HEK293 (cell line): ENCODE results near the gene KIF18B.
A peak's percentile ranks its signal among the peaks of the same experiment; 100 is the strongest.

ENCODE experiments used
- CTCF ChIA-PET: fragments of 350-600 bp; formaldehyde crosslinking; extraction: SDS; loops from one replicate; lab custom pipeline; 2021; ENCODE audit warnings: antibody characterized with exemption; lab: Yijun Ruan, JAX
- POLR2A ChIA-PET: fragments of 300-600 bp; formaldehyde crosslinking; extraction: SDS; loops from one replicate; lab custom pipeline; 2020; ENCODE audit warnings: antibody characterized with exemption, inconsistent platforms; lab: Yijun Ruan, JAX
- H3K27ac ChIP-seq: fragments of 200-500 bp; sonication (Bioruptor generic); 2 replicates; pipeline ENCODE4 v1.5.1; 2014; ENCODE audit warnings: low read depth, low read length, control low read depth, inconsistent platforms; ENCODE audit errors: extremely low read depth
- H3K36me3 ChIP-seq, 2 experiments: fragments of 200-500 bp in 1 of 2; sonication (Bioruptor generic) in 1 of 2; 1 replicate in 1 of 2; 2 replicates in 1 of 2; pipeline ENCODE4 v1.5.1; 2014 to 2017; ENCODE audit warnings: inconsistent platforms in 2 of 2, low read length in 2 of 2; ENCODE audit not compliant: control insufficient read depth in 2 of 2, insufficient read depth in 1 of 2
- H3K4me1 ChIP-seq: fragments of 200-500 bp; sonication (Bioruptor generic); 2 replicates; pipeline ENCODE4 v1.5.1; 2014; ENCODE audit warnings: mild to moderate bottlenecking, low read length, inconsistent platforms; ENCODE audit not compliant: control insufficient read depth, insufficient read depth
- H3K4me3 ChIP-seq: 2 replicates; pipeline ENCODE4 v1.5.1; 2011; ENCODE audit warnings: low read depth, mild to moderate bottlenecking, control low read depth, low read length, moderate library complexity
- H3K9me3 ChIP-seq: fragments of 200-500 bp; sonication (Bioruptor generic); 2 replicates; pipeline ENCODE4 v1.5.1; 2014; ENCODE audit warnings: low read depth, low read length, inconsistent platforms; ENCODE audit not compliant: control insufficient read depth, insufficient read depth
- EGR2 ChIP-seq: fragments of 450-650 bp; formaldehyde crosslinking; IDR thresholded peaks from 2 replicates; pipeline ENCODE4 v1.5.1; 2016; ENCODE audit warnings: low read depth, missing biosample characterization, missing genetic modification characterization
- GLIS1 ChIP-seq: fragments of 450-650 bp; formaldehyde crosslinking; IDR thresholded peaks from 2 replicates; pipeline ENCODE4 v1.5.1; 2016; ENCODE audit warnings: missing biosample characterization, missing genetic modification characterization
- HIC1 ChIP-seq: fragments of 450-650 bp; formaldehyde crosslinking; IDR thresholded peaks from 2 replicates; pipeline ENCODE4 v1.5.1; 2016; ENCODE audit warnings: missing biosample characterization, missing genetic modification characterization
- HOXD13 ChIP-seq: sonication (generic); formaldehyde crosslinking; IDR thresholded peaks from 2 replicates; pipeline ENCODE4 v1.8.0; 2022; ENCODE audit warnings: missing genetic modification reagents, borderline replicate concordance
- KLF9 ChIP-seq: fragments of 450-650 bp; formaldehyde crosslinking; IDR thresholded peaks from 2 replicates; pipeline ENCODE4 v1.5.1; 2016; ENCODE audit warnings: missing biosample characterization, missing genetic modification characterization, low read depth
- MEIS1 ChIP-seq: sonication (generic); formaldehyde crosslinking; IDR thresholded peaks from 2 replicates; pipeline ENCODE4 v1.8.1; 2022; ENCODE audit warnings: missing genetic modification reagents, mild to moderate bottlenecking, borderline replicate concordance
- MZF1 ChIP-seq: fragments of 450-650 bp; formaldehyde crosslinking; IDR thresholded peaks from 2 replicates; pipeline ENCODE4 v1.5.1; 2017; ENCODE audit warnings: missing biosample characterization, missing genetic modification characterization, borderline replicate concordance
- OSR2 ChIP-seq: fragments of 450-650 bp; formaldehyde crosslinking; IDR thresholded peaks from 2 replicates; pipeline ENCODE4 v1.5.1; 2016; ENCODE audit warnings: missing biosample characterization, missing genetic modification characterization
- PATZ1 ChIP-seq: fragments of 450-650 bp; formaldehyde crosslinking; IDR thresholded peaks from 2 replicates; pipeline ENCODE4 v1.5.1; 2016; ENCODE audit warnings: missing biosample characterization, missing genetic modification characterization
- PRDM1 ChIP-seq: fragments of 450-650 bp; formaldehyde crosslinking; IDR thresholded peaks from 2 replicates; pipeline ENCODE4; 2016; ENCODE audit warnings: missing biosample characterization, missing genetic modification characterization
- SCRT2 ChIP-seq: fragments of 450-650 bp; formaldehyde crosslinking; IDR thresholded peaks from 2 replicates; pipeline ENCODE4 v1.5.1; 2016; ENCODE audit warnings: missing biosample characterization, missing genetic modification characterization
- SP7 ChIP-seq: fragments of 450-650 bp; formaldehyde crosslinking; IDR thresholded peaks from 2 replicates; pipeline ENCODE4 v1.5.1; 2016; ENCODE audit warnings: missing biosample characterization, missing genetic modification characterization
- ZBTB1 ChIP-seq: fragments of 450-650 bp; formaldehyde crosslinking; IDR thresholded peaks from 2 replicates; pipeline ENCODE4 v1.5.1; 2016; ENCODE audit warnings: missing biosample characterization, missing genetic modification characterization
- ZIC2 ChIP-seq: fragments of 450-650 bp; formaldehyde crosslinking; IDR thresholded peaks from 2 replicates; pipeline ENCODE4 v1.5.1; 2016; ENCODE audit warnings: missing biosample characterization, missing genetic modification characterization
- ZNF202 ChIP-seq: fragments of 450-650 bp; formaldehyde crosslinking; IDR thresholded peaks from 2 replicates; pipeline ENCODE4 v1.5.1; 2016; ENCODE audit warnings: missing biosample characterization, missing genetic modification characterization, borderline replicate concordance
- ZNF214 ChIP-seq: fragments of 450-650 bp; formaldehyde crosslinking; IDR thresholded peaks from 2 replicates; pipeline ENCODE4 v1.5.1; 2017; ENCODE audit warnings: missing biosample characterization, mild to moderate bottlenecking, missing genetic modification characterization, borderline replicate concordance
- ZNF239 ChIP-seq: fragments of 450-650 bp; formaldehyde crosslinking; IDR thresholded peaks from 2 replicates; pipeline ENCODE4 v1.5.1; 2016; ENCODE audit warnings: missing biosample characterization, missing genetic modification characterization
- ZNF391 ChIP-seq: fragments of 450-650 bp; formaldehyde crosslinking; IDR thresholded peaks from 2 replicates; pipeline ENCODE4 v1.5.1; 2016; ENCODE audit warnings: low read depth, missing biosample characterization, missing genetic modification characterization, borderline replicate concordance
- ZNF473 ChIP-seq: fragments of 450-650 bp; formaldehyde crosslinking; IDR thresholded peaks from 2 replicates; pipeline ENCODE4 v1.5.1; 2017; ENCODE audit warnings: missing biosample characterization, missing genetic modification characterization
- ZNF488 ChIP-seq: fragments of 450-650 bp; formaldehyde crosslinking; IDR thresholded peaks from 2 replicates; pipeline ENCODE4 v1.5.1; 2016; ENCODE audit warnings: missing biosample characterization, missing genetic modification characterization
- ZNF510 ChIP-seq: fragments of 450-650 bp; formaldehyde crosslinking; IDR thresholded peaks from 2 replicates; pipeline ENCODE4 v1.5.1; 2018; ENCODE audit warnings: mild to moderate bottlenecking, missing genetic modification characterization, missing biosample characterization; ENCODE audit not compliant: insufficient replicate concordance
- ZNF571 ChIP-seq: fragments of 450-650 bp; formaldehyde crosslinking; IDR thresholded peaks from 2 replicates; pipeline ENCODE4 v1.5.0; 2017; ENCODE audit warnings: missing biosample characterization, missing genetic modification characterization
- ZNF600 ChIP-seq: fragments of 450-650 bp; formaldehyde crosslinking; IDR thresholded peaks from 2 replicates; pipeline ENCODE4 v1.5.1; 2016; ENCODE audit warnings: missing biosample characterization, missing genetic modification characterization
- ZNF629 ChIP-seq: fragments of 450-650 bp; formaldehyde crosslinking; IDR thresholded peaks from 2 replicates; pipeline ENCODE4 v1.5.1; 2017; ENCODE audit warnings: missing biosample characterization, missing genetic modification characterization
- ZNF639 ChIP-seq: fragments of 450-650 bp; formaldehyde crosslinking; IDR thresholded peaks from 2 replicates; pipeline ENCODE4 v1.5.1; 2016; ENCODE audit warnings: missing biosample characterization, missing genetic modification characterization
- ZNF776 ChIP-seq: fragments of 450-650 bp; formaldehyde crosslinking; IDR thresholded peaks from 2 replicates; pipeline ENCODE4 v1.5.0; 2017; ENCODE audit warnings: missing biosample characterization, missing genetic modification characterization, borderline replicate concordance

KIF18B gene

GRCh38 chr17:44906763-44907728, 40.5 kb downstream of the KIF18B start:
- ChIA-PET CTCF (interaction anchor here (0.5 to 5.6 kb wide), 6 partner anchors 9 to 228 kb away, joined by 3 to 34 read pairs (median 3); partner anchors contain the start of gene ACBD4), POLR2A (no interaction called here)
- Histone ChIP-seq H3K4me1 (peaks cover 1% of the 10 kb centered on the region; the same call in 1 of the 2 replicates), H3K36me3 (peaks cover 0 to 14% of the 10 kb centered on the region in 2 experiments; a peak in 1 of 3 replicates), H3K4me3 (no peak overlapping the region), H3K9me3 (no peaks in the 10 kb centered on the region), H3K27ac (no peak overlapping the region)
- no peak for TF ChIP-seq ZNF571 (tag by site-specific recombination)
- TF ChIP-seq ZIC2: 0 out of 2 replicates have a peak, but pooled peaks have one; percentile 10

GRCh38 chr17:44906010-44906646, 41.4 kb downstream of the KIF18B start:
- no peak overlapping the region for H3K4me3 ChIP-seq
- peaks cover 11% of the 10 kb centered on the region for H3K4me1 ChIP-seq
- H3K36me3 ChIP-seq: peaks cover 0 to 18% of the 10 kb centered on the region in 2 experiments; a peak in 1 of 3 replicates
- ChIA-PET CTCF (interaction anchor here (5.6 kb wide), 1 partner anchor 13 kb away, joined by 34 read pairs; no protein-coding TSS in a partner anchor), POLR2A (no interaction called here)
- no peaks in the 10 kb centered on the region for H3K9me3 ChIP-seq
- no peak overlapping the region for H3K27ac ChIP-seq
- TF ChIP-seq ZNF639 (tag by site-specific recombination) (0 out of 2 replicates have a peak, but pooled peaks have one; percentile 28), ZNF488 (tag by site-specific recombination) (no peak), ZNF510 (tag by site-specific recombination) (no peak), HIC1 (tag by site-specific recombination) (peak; percentile 43), GLIS1 (tag by site-specific recombination) (no peak), PATZ1 (tag by site-specific recombination) (peak; percentile 44; the same call in 1 of the 2 replicates), ZNF629 (peak; percentile 54; the same call in 1 of the 2 replicates), MZF1 (tag by site-specific recombination) (no peak), SCRT2 (tag by site-specific recombination) (peak; percentile 90), ZNF600 (0 out of 2 replicates have a peak, but pooled peaks have one; percentile 21), ZNF391 (tag by site-specific recombination) (no peak), MEIS1 (CRISPR knock-in tag) (no peak), SP7 (tag by site-specific recombination) (peak; percentile 68), ZBTB1 (tag by site-specific recombination) (no peak), ZNF473 (tag by site-specific recombination) (no peak), ZNF239 (no peak), EGR2 (0 out of 2 replicates have a peak, but pooled peaks have one; percentile 12), KLF9 (tag by site-specific recombination) (no peak), OSR2 (tag by site-specific recombination) (peak; percentile 37), HOXD13 (CRISPR knock-in tag) (no peak), ZNF214 (tag by site-specific recombination) (no peak), ZNF776 (tag by site-specific recombination) (no peak), PRDM1 (tag by site-specific recombination) (peak; percentile 71), ZNF202 (tag by site-specific recombination) (no peak)
